ENCODE measurements around the gene GNAT1. TPM values are rescaled to one million over a fixed set of nuclear protein-coding genes. Genes with fewer than 3 reads are reported as not detected.

GNAT1 gene
- total RNA-seq, 1 experiment from 2014 or later, result not detected

DNA sequence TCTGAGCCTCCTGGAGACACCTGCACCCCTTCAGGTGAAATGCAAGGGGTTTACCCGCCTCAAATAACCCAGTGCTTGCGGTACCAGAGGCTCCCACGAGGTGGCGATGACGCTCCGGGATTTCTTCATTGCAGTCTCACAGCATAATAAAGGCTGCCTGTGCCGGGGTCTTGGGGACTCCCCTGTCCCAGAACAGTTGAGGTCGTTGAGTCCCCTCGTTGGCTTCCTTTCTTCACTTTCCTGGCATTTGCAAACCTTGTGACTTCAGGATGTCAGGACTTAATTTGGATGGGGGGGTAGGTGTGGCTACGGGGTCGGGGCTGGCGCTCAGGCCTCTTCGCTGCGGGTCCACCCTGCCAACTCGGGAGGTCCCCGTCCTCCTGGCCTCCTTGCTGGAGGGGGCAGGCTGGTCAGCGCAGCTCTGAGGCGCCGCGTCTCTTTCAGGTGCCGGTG is 1.3 kb downstream of the GNAT1 start:
- CTCF ChIA-PET, result interaction anchor here (0.6 to 16.0 kb wide), 37 partner anchors 10 to 491 kb away, joined by 3 to 245 read pairs (median 5); partner anchors contain the start of genes IFRD2 and SEMA3B
- H3K4me3 Mint-ChIP-seq (ENCODE audit: unreplicated experiment), result no peak overlapping the region
- H3K27me3 Mint-ChIP-seq (ENCODE audit: insufficient read depth, unreplicated experiment), result no peaks in the 10 kb centered on the region
- H3K9me3 Mint-ChIP-seq (ENCODE audit: unreplicated experiment), result no peaks in the 10 kb centered on the region
- no peak overlapping the region for H3K27ac Mint-ChIP-seq (ENCODE audit: low read depth, unreplicated experiment)
- no TSS peak for BruUV-seq (replicated peaks)
- peak; percentile 68 for DNase-seq (ENCODE audit: unreplicated experiment)
- TF ChIP-seq, protein P1, sequence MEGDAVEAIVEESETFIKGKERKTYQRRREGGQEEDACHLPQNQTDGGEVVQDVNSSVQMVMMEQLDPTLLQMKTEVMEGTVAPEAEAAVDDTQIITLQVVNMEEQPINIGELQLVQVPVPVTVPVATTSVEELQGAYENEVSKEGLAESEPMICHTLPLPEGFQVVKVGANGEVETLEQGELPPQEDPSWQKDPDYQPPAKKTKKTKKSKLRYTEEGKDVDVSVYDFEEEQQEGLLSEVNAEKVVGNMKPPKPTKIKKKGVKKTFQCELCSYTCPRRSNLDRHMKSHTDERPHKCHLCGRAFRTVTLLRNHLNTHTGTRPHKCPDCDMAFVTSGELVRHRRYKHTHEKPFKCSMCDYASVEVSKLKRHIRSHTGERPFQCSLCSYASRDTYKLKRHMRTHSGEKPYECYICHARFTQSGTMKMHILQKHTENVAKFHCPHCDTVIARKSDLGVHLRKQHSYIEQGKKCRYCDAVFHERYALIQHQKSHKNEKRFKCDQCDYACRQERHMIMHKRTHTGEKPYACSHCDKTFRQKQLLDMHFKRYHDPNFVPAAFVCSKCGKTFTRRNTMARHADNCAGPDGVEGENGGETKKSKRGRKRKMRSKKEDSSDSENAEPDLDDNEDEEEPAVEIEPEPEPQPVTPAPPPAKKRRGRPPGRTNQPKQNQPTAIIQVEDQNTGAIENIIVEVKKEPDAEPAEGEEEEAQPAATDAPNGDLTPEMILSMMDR (IDR thresholded peaks at IDR 0.05; ENCODE audit: unreplicated experiment), result peak; percentile 85
- peaks cover 18% of the 10 kb centered on the region for H3K36me3 Mint-ChIP-seq (ENCODE audit: insufficient read depth, unreplicated experiment)
- no peaks in the 10 kb centered on the region for H3K4me1 Mint-ChIP-seq (ENCODE audit: insufficient read depth, unreplicated experiment)
- POLR2A ChIA-PET, result interaction anchor here (1.0 to 1.5 kb wide), 3 partner anchors 33 to 90 kb away, joined by 3 read pairs; no protein-coding TSS in a partner anchor
- intact Hi-C loops (cut with micrococcal nuclease), result loop anchor here (1.0 kb wide), 3 partner anchors 34 to 132 kb away; no protein-coding TSS in a partner anchor

DNA sequence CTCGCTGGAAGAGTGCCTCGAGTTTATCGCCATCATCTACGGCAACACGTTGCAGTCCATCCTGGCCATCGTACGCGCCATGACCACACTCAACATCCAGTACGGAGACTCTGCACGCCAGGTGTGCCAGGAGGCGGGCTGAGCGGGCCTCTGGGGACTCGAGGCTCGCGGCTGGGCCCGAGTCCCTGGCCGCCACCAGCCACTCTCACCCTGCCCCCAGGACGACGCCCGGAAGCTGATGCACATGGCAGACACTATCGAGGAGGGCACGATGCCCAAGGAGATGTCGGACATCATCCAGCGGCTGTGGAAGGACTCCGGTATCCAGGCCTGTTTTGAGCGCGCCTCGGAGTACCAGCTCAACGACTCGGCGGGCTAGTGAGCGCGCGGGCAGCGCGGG is 1.9 kb downstream of the GNAT1 start:
- intact Hi-C loops (cut with micrococcal nuclease), result no loop called here
- TF ChIP-seq, protein P1 (IDR thresholded peaks at IDR 0.05; ENCODE audit: unreplicated experiment), result no peak
- H3K27ac Mint-ChIP-seq (ENCODE audit: low read depth, unreplicated experiment), result no peak overlapping the region
- H3K36me3 Mint-ChIP-seq (ENCODE audit: insufficient read depth, unreplicated experiment), result peaks cover 13% of the 10 kb centered on the region
- H3K4me1 Mint-ChIP-seq (ENCODE audit: insufficient read depth, unreplicated experiment), result no peaks in the 10 kb centered on the region
- H3K4me3 Mint-ChIP-seq (ENCODE audit: unreplicated experiment), result no peak overlapping the region
- ChIA-PET POLR2A (interaction anchor here (1.5 kb wide), 1 partner anchor 89 kb away, joined by 3 read pairs; no protein-coding TSS in a partner anchor), CTCF (interaction anchor here (0.9 to 16.0 kb wide), 12 partner anchors 9 to 77 kb away, joined by 3 to 245 read pairs (median 8); partner anchors contain the start of gene SEMA3B)
- no TSS peak for BruUV-seq (replicated peaks)
- no peaks in the 10 kb centered on the region for H3K27me3 Mint-ChIP-seq (ENCODE audit: insufficient read depth, unreplicated experiment)
- no peak for DNase-seq (ENCODE audit: unreplicated experiment)
- no peaks in the 10 kb centered on the region for H3K9me3 Mint-ChIP-seq (ENCODE audit: unreplicated experiment)

DNA sequence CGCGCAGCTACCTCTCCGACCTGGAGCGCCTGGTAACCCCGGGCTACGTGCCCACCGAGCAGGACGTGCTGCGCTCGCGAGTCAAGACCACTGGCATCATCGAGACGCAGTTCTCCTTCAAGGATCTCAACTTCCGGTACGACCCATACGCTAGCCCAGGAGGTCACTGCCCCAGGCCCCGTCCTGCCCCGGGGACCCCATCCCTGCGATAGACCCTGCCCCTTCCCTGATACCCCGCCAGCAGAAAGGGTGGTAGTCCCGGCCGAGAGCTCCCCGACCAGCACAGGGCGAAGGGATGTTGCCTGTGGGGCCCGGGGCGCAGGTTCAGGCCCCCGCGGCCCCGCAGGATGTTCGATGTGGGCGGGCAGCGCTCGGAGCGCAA is 2.3 kb downstream of the GNAT1 start:
- Mint-ChIP-seq H3K9me3 (ENCODE audit: unreplicated experiment) (no peaks in the 10 kb centered on the region), H3K36me3 (ENCODE audit: insufficient read depth, unreplicated experiment) (peaks cover 11% of the 10 kb centered on the region), H3K27ac (ENCODE audit: low read depth, unreplicated experiment) (no peak overlapping the region), H3K4me1 (ENCODE audit: insufficient read depth, unreplicated experiment) (no peaks in the 10 kb centered on the region), H3K27me3 (ENCODE audit: insufficient read depth, unreplicated experiment) (no peaks in the 10 kb centered on the region), H3K4me3 (ENCODE audit: unreplicated experiment) (no peak overlapping the region)
- TF ChIP-seq, protein P1 (IDR thresholded peaks at IDR 0.05; ENCODE audit: unreplicated experiment), result no peak
- intact Hi-C loops (cut with micrococcal nuclease), result no loop called here
- BruUV-seq (replicated peaks), result no TSS peak
- ChIA-PET CTCF (interaction anchor here (0.6 to 16.0 kb wide), 13 partner anchors 9 to 77 kb away, joined by 3 to 245 read pairs (median 5); partner anchors contain the start of gene SEMA3B), POLR2A (no interaction called here)
- DNase-seq (ENCODE audit: unreplicated experiment), result no peak

DNA sequence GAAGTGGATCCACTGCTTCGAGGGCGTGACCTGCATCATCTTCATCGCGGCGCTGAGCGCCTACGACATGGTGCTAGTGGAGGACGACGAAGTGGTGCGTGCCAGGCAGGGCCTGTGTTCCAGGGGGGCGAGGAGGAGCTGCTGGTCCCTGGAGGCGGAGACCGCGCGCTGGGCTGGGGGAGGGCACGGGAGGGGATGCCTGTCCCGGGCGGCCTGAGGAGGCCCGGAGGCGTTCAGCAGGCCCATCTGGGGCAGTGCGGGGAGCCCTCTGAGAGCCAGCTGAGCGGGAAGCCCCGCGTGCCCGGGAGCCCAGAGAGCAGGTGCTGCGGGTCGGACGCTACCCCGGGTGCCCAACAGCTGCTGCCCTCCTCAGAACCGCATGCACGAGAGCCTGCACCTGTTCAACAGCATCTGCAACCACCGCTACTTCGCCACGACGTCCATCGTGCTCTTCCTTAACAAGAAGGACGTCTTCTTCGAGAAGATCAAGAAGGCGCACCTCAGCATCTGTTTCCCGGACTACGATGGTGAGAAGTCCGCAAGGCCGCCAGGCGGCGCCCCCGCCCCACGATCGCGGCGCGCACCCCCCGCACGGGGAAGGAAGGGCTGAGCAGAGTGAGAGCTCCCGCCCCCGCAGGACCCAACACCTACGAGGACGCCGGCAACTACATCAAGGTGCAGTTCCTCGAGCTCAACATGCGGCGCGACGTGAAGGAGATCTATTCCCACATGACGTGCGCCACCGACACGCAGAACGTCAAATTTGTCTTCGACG is 2.9 kb downstream of the GNAT1 start:
- no TSS peak for BruUV-seq (replicated peaks)
- Mint-ChIP-seq H3K27ac (ENCODE audit: low read depth, unreplicated experiment) (no peak overlapping the region), H3K27me3 (ENCODE audit: insufficient read depth, unreplicated experiment) (no peaks in the 10 kb centered on the region), H3K4me1 (ENCODE audit: insufficient read depth, unreplicated experiment) (no peaks in the 10 kb centered on the region), H3K9me3 (ENCODE audit: unreplicated experiment) (no peaks in the 10 kb centered on the region), H3K4me3 (ENCODE audit: unreplicated experiment) (no peak overlapping the region), H3K36me3 (ENCODE audit: insufficient read depth, unreplicated experiment) (peaks cover 7% of the 10 kb centered on the region)
- DNase-seq (ENCODE audit: unreplicated experiment), result peak; percentile 54
- TF ChIP-seq, protein P1 (IDR thresholded peaks at IDR 0.05; ENCODE audit: unreplicated experiment), result peak; percentile 72
- ChIA-PET POLR2A (interaction anchor here (1.3 kb wide), 1 partner anchor 32 kb away, joined by 6 read pairs; no protein-coding TSS in a partner anchor), CTCF (interaction anchor here (0.6 to 16.0 kb wide), 21 partner anchors 8 to 76 kb away, joined by 3 to 245 read pairs (median 5); partner anchors contain the start of genes SEMA3B and SLC38A3)
- intact Hi-C loops (cut with micrococcal nuclease), result no loop called here
